Lower leg skin (tissue), 3 donors: ENCODE results near the gene LENG1.

Experiments used
- POLR2A ChIP-seq, 2 donors: fragments of 450-650 bp; IDR thresholded peaks; one replicate each; pipeline ENCODE4 v1.6.1; 2016 to 2017; ENCODE audit warnings: antibody characterized with exemption in 2 of 2, mild to moderate bottlenecking in 1 of 2, moderate library complexity in 1 of 2
- TF ChIP-seq, protein P1 (sequence below), 3 donors: fragments of 450-650 bp; IDR thresholded peaks; one replicate each; pipeline ENCODE4 v1.5.1; 2016; ENCODE audit warnings: antibody characterized with exemption in 3 of 3, mild to moderate bottlenecking in 3 of 3, moderate library complexity in 2 of 3

DNA sequence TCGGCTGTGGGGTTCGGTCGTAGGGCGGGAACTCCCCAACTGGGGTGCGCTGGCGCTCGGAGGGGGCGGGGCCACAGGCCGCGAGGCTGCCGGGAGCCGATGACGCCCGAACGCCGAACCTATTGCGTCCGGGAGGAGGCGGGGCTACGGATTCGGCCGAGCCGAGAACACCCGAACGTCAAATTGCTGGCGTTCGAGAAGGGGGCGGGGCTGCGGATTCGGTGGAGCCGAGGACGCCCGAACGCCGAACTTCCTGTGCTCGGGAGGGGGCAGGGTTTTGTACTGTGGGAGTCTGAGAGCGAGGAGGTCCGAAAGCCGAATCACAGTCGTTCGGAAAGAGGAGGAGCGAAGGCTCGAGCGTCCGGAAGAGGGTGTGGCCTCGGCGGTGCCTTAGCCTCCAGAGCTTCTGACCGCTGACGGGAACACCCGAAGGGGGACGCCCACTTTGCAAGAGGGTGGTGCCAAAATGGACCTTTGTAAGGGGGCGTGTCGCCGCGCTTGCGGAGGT is 31.0 kb upstream of the LENG1 start:
- no peak for TF ChIP-seq POLR2A (IDR thresholded peaks at IDR 0.05)
- TF ChIP-seq, protein P1, sequence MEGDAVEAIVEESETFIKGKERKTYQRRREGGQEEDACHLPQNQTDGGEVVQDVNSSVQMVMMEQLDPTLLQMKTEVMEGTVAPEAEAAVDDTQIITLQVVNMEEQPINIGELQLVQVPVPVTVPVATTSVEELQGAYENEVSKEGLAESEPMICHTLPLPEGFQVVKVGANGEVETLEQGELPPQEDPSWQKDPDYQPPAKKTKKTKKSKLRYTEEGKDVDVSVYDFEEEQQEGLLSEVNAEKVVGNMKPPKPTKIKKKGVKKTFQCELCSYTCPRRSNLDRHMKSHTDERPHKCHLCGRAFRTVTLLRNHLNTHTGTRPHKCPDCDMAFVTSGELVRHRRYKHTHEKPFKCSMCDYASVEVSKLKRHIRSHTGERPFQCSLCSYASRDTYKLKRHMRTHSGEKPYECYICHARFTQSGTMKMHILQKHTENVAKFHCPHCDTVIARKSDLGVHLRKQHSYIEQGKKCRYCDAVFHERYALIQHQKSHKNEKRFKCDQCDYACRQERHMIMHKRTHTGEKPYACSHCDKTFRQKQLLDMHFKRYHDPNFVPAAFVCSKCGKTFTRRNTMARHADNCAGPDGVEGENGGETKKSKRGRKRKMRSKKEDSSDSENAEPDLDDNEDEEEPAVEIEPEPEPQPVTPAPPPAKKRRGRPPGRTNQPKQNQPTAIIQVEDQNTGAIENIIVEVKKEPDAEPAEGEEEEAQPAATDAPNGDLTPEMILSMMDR (IDR thresholded peaks at IDR 0.05): no peak
